Measurements from ENCODE around the gene VWA3B. TPM values are rescaled to one million over a fixed set of nuclear protein-coding genes. Genes with fewer than 3 reads are reported as not detected.

The VWA3B gene
- total RNA-seq, 1 experiment from 2014 or later, result not detected

- ChIA-PET POLR2A (ENCODE audit: low non-redundant PET) (no interaction called here), CTCF (no interaction called here)
- DNase-seq (ENCODE audit: low spot score), result no peak
- H3K9me3 ChIP-seq (ENCODE audit: low read depth, low read length, poor library complexity, severe bottlenecking), result peaks cover 12% of the 10 kb centered on the region
- no TSS peak for BruUV-seq (replicated peaks)
- H3K4me1 ChIP-seq (ENCODE audit: insufficient read depth, low read length, poor library complexity, severe bottlenecking), result no peaks in the 10 kb centered on the region
- no peak for TF ChIP-seq EZH2 (IDR thresholded peaks at IDR 0.05; ENCODE audit: borderline replicate concordance, low read depth, low read length, poor library complexity, severe bottlenecking)
- TF ChIP-seq CTCF (conservative IDR thresholded peaks at IDR 0.05; ENCODE audit: low read depth, low read length), result no peak
- H3K36me3 ChIP-seq (ENCODE audit: insufficient read depth, low read length, poor library complexity, severe bottlenecking), result no peaks in the 10 kb centered on the region
- intact Hi-C loops (cut with micrococcal nuclease; ENCODE audit: unreplicated experiment), result no loop called here
- H3K27me3 ChIP-seq (replicated peaks; ENCODE audit: insufficient read depth, low read depth, low read length, poor library complexity), result peaks cover 5% of the 10 kb centered on the region
- no peak overlapping the region for H3K4me3 ChIP-seq (ENCODE audit: low read depth, low read length, poor library complexity, severe bottlenecking)
- H3K27ac ChIP-seq (ENCODE audit: low read depth, low read length, poor library complexity, severe bottlenecking), result no peak overlapping the region
Observed at GRCh38 chr2:98247383-98247782, 160.4 kb downstream of the VWA3B start.

DNA sequence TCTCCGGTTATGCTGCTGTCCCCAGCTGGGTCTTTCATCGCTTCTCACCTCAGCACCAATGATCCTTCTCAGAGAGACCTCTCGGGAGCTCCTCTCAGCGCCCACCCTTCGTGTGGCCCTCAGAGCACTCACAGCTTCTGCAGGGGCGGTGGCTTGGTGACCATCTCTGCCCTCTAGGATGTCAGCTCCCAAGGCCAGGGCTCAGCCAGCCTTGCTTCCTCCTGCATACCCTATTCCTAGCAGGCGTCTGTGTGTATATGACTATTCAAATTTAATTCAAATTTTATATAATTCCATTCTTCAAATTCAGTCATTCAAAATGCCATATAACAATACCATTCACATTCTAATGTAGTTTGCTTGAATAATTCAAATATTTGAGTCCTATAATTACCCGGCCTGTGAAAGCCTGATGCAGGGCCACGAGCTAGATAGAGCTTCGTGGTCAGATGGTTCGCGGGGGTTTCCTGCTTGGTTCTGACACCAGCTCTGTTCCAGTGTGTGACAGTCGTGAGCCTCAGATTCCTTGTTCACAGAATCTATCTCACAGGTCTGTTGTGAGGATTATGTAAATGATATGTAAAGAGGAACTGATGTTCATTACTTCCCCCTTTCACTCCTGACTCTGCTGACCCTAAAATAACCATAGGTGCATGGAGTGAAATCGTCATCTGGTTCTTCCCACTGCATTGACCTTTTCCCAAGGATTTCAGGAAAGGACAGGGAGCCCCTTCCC lies 165.2 kb downstream of the VWA3B start:
- BruUV-seq (replicated peaks), result no TSS peak
- ChIA-PET CTCF (no interaction called here), POLR2A (ENCODE audit: low non-redundant PET) (interaction anchor here (0.5 kb wide), 1 partner anchor 1939 kb away, joined by 6 read pairs; no protein-coding TSS in a partner anchor)
- no peak for DNase-seq (ENCODE audit: low spot score)
- no peaks in the 10 kb centered on the region for H3K4me1 ChIP-seq (ENCODE audit: insufficient read depth, low read length, poor library complexity, severe bottlenecking)
- intact Hi-C loops (cut with micrococcal nuclease; ENCODE audit: unreplicated experiment), result no loop called here
- H3K27ac ChIP-seq (ENCODE audit: low read depth, low read length, poor library complexity, severe bottlenecking), result no peak overlapping the region
- peaks cover 11% of the 10 kb centered on the region for H3K9me3 ChIP-seq (ENCODE audit: low read depth, low read length, poor library complexity, severe bottlenecking)
- no peak overlapping the region for H3K4me3 ChIP-seq (ENCODE audit: low read depth, low read length, poor library complexity, severe bottlenecking)
- TF ChIP-seq CTCF (conservative IDR thresholded peaks at IDR 0.05; ENCODE audit: low read depth, low read length) (no peak), EZH2 (IDR thresholded peaks at IDR 0.05; ENCODE audit: borderline replicate concordance, low read depth, low read length, poor library complexity, severe bottlenecking) (no peak)
- H3K27me3 ChIP-seq (replicated peaks; ENCODE audit: insufficient read depth, low read depth, low read length, poor library complexity), result peaks cover 8% of the 10 kb centered on the region
- no peaks in the 10 kb centered on the region for H3K36me3 ChIP-seq (ENCODE audit: insufficient read depth, low read length, poor library complexity, severe bottlenecking)

GRCh38 chr2:98253461-98254070 lies 166.6 kb downstream of the VWA3B start:
- POLR2A ChIA-PET (ENCODE audit: low non-redundant PET), result no interaction called here
- no peak for DNase-seq (ENCODE audit: low spot score)
- Histone ChIP-seq H3K4me1 (ENCODE audit: insufficient read depth, low read length, poor library complexity, severe bottlenecking) (no peaks in the 10 kb centered on the region), H3K9me3 (ENCODE audit: low read depth, low read length, poor library complexity, severe bottlenecking) (no peaks in the 10 kb centered on the region), H3K4me3 (ENCODE audit: low read depth, low read length, poor library complexity, severe bottlenecking) (no peak overlapping the region), H3K27me3 (replicated peaks; ENCODE audit: insufficient read depth, low read depth, low read length, poor library complexity) (peaks cover 15% of the 10 kb centered on the region), H3K36me3 (ENCODE audit: insufficient read depth, low read length, poor library complexity, severe bottlenecking) (no peaks in the 10 kb centered on the region), H3K27ac (ENCODE audit: low read depth, low read length, poor library complexity, severe bottlenecking) (no peak overlapping the region)
- intact Hi-C loops (cut with micrococcal nuclease; ENCODE audit: unreplicated experiment), result no loop called here
- CTCF ChIA-PET, result no interaction called here
- no TSS peak for BruUV-seq (replicated peaks)
- TF ChIP-seq CTCF (conservative IDR thresholded peaks at IDR 0.05; ENCODE audit: low read depth, low read length), result no peak
- no peak for TF ChIP-seq EZH2 (IDR thresholded peaks at IDR 0.05; ENCODE audit: borderline replicate concordance, low read depth, low read length, poor library complexity, severe bottlenecking)

All from A673 (cell line).